22Rv1 (cell line): Measurements from ENCODE around the gene TSC22D4.

Experiments used
- H3K27ac ChIP-seq: fragments of 450-650 bp; 2 replicates; pipeline ENCODE4 v1.5.1; 2017
- ZFX ChIP-seq: fragments of 450-650 bp; IDR thresholded peaks from 2 replicates; pipeline ENCODE4 v1.6.1; 2017; ENCODE audit warnings: antibody characterized with exemption, borderline replicate concordance
- TF ChIP-seq, protein P1 (sequence below): fragments of 450-650 bp; IDR thresholded peaks from 2 replicates; pipeline ENCODE4 v1.5.1; 2017; ENCODE audit warnings: mild to moderate bottlenecking

Gene TSC22D4

DNA sequence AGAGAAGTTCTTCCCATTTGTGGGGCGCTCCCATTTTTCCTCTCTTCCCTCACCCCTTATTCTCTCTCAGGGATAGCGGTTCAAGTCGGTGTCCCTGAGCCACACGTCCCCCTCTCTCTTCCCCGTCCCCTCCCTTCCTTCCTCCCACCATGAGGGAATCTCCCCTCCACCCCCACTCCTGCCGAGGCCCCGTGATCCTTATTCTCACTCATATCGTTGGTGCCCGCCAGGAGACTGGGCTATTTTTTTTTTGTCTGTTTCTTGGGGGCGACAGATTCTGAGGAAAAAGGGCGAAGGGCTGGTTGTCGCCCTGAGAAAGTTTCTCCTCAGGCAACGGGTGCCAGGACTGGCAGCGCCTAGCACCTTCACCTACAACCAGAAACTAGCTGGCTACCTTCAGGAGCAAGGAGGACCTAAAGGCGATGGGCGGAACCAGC, 51.2 kb downstream of the TSC22D4 start:
- TF ChIP-seq, protein P1, sequence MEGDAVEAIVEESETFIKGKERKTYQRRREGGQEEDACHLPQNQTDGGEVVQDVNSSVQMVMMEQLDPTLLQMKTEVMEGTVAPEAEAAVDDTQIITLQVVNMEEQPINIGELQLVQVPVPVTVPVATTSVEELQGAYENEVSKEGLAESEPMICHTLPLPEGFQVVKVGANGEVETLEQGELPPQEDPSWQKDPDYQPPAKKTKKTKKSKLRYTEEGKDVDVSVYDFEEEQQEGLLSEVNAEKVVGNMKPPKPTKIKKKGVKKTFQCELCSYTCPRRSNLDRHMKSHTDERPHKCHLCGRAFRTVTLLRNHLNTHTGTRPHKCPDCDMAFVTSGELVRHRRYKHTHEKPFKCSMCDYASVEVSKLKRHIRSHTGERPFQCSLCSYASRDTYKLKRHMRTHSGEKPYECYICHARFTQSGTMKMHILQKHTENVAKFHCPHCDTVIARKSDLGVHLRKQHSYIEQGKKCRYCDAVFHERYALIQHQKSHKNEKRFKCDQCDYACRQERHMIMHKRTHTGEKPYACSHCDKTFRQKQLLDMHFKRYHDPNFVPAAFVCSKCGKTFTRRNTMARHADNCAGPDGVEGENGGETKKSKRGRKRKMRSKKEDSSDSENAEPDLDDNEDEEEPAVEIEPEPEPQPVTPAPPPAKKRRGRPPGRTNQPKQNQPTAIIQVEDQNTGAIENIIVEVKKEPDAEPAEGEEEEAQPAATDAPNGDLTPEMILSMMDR: no peak
- no peak for TF ChIP-seq ZFX
- H3K27ac ChIP-seq: peak overlapping the region; percentile 100

DNA sequence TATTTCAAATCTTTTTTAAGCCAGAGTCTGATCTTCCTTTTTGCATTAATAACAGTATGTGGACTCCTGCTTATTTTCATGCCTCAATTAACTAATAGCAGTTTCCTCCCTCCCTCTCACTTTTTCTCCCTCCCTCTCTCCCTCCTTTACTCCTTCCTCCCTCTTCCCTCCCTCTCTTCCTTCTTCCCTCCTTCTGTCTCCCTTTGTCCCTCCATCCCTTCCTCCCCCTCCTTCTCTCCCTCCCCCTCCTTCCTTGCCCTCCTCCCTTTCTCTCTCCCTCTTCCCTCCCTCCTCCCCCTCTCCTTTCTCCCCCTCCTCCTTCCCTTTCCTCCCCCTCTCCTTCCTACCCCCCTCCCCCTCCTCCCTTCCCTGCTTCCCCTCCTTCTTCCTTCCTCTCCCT, 52.5 kb downstream of the TSC22D4 start:
- H3K27ac ChIP-seq: no peak overlapping the region
- TF ChIP-seq, protein P1: no peak
- no peak for TF ChIP-seq ZFX

DNA sequence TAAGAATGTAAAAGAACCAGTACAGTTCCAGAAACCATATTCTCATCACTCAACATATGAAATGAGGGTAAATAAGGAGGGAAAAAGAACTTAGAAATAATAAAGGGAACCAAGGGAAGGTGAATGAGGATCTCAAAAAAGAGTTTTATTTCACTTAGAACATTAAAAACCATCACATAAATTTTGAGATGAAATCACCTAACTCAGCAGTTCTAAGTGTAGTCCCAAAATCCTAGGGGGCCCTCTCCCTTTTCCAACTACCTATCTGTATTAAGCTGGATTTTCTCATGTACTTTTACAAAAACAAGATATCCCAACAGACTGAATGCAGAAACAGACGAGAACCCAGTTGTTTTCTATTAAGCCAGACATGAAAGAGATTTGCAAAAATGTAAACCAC, 53.7 kb downstream of the TSC22D4 start:
- no peak overlapping the region for H3K27ac ChIP-seq
- TF ChIP-seq, protein P1: no peak
- TF ChIP-seq ZFX: no peak

DNA sequence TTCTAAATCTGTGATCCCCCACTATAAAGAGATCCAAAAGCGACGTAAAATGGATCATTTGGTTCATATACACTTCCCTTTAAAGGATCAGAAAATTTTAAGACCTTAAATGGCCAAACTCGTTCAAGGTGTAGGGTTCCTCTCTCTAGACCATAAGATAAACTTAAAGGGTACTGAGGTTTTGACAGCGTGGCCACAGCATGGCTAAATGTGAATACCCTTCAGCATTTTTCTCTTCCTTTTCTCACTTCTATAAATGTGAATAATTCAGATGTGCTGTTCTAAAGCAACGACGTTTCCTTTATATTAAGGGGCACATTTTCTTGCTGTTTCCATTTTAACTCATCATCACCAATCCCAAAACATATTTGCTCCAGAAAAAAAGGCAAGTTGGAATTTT, 55.7 kb downstream of the TSC22D4 start:
- TF ChIP-seq, protein P1: no peak
- TF ChIP-seq ZFX: no peak
- H3K27ac ChIP-seq: no peak overlapping the region

DNA sequence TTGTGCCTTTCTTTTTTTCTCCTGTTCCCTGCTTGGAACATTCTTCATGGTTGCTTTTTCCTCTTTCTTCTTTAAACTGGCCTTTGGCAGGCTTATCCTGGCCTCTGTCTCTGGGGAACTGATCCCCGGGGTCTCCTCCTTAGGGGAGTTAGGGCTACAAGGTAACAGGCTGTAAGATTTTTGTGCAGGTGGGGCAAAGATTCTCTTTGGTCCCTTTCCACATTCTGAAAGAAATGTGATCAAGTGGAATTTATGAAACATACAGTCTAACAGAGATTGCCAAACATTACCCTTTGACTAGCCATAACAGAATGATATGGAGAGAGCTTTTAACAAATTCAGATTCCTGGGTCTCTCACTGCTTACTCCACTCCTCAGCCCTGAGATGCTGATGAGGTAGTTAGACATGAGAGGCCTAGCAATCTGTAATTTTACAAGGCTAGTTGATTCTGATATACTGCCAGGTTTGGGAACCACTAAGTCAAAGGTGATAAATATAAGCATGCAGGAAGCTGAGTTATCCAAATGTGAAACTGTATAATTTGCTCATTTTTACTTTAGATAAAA, 59.3 kb downstream of the TSC22D4 start:
- TF ChIP-seq ZFX: no peak
- TF ChIP-seq, protein P1: no peak
- H3K27ac ChIP-seq: no peak overlapping the region

DNA sequence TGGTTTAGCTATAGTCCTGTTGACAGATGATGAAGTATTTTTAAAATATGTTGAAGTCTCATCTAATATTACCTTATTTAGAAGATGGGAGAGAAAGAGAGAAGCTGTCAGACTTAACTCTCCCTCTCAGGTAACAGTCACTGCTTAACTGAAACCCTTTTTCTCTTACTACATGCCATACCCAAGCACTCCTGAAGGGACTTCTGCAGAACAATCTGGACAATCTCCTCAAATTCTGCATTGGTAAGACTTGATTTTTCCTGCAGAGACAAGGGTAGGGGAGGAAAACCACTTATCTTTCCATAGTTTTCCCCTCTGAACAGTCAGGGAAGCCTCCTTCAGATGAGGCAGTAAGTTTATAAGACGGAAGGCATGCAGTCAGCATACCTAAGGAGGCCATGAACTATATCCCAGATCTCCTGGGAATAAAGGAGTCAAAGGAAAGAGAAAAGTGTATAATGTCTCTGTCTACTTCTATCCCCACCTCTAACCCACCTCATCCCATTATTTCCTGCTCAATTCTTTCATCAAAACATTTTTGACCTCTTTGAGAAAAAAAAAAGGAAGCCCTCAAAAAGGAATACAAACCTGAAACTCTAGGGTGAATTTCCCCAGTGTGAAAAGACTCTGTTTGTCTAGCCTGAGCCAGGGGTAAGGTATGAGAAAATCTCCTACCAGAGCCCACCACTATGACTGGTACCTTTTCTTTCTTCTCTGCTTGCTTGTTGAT, 59.9 kb downstream of the TSC22D4 start:
- no peak for TF ChIP-seq ZFX
- TF ChIP-seq, protein P1: no peak
- H3K27ac ChIP-seq: no peak overlapping the region
